GM12872 (cell line): Measurements from ENCODE around the gene CNN2.

ENCODE experiments used
- TF ChIP-seq, protein P1 (sequence below): IDR thresholded peaks from 3 replicates; pipeline ENCODE4 v1.5.1; 2011; ENCODE audit warnings: low read depth, mild to moderate bottlenecking, low read length, moderate library complexity; ENCODE audit not compliant: insufficient read depth

CNN2 gene

DNA sequence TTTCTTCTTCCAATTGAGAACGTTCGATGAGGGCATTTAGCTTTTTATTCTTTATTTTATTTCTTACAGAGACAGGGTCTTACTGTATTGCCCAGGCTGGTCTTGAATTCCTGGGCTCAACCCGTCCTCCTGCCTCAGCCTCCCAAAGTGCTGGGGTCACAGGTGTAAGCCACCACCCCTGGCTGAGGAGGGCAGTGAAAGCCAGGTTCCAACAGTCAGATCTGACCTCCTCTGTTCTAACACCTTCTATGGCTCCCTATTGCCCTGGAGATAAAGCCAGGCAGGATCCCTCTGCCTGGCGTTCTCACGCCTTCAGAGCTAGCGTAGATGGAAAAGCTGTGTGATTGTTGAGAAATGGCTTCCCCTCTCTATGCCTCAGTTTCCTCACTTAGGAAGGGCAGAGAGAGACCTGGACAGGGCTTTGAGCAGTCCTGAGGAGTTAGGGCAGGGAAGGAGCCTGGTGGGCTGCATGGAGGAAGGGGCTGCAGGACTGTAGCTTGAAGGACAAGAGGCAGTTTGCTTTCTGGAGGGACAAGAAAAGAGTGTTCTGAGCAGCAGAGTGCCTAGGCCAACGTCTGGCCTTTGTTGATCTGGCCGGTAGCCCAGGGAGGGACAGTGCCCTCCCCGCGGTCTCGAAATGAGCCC is 46.1 kb downstream of the CNN2 start:
- TF ChIP-seq, protein P1, sequence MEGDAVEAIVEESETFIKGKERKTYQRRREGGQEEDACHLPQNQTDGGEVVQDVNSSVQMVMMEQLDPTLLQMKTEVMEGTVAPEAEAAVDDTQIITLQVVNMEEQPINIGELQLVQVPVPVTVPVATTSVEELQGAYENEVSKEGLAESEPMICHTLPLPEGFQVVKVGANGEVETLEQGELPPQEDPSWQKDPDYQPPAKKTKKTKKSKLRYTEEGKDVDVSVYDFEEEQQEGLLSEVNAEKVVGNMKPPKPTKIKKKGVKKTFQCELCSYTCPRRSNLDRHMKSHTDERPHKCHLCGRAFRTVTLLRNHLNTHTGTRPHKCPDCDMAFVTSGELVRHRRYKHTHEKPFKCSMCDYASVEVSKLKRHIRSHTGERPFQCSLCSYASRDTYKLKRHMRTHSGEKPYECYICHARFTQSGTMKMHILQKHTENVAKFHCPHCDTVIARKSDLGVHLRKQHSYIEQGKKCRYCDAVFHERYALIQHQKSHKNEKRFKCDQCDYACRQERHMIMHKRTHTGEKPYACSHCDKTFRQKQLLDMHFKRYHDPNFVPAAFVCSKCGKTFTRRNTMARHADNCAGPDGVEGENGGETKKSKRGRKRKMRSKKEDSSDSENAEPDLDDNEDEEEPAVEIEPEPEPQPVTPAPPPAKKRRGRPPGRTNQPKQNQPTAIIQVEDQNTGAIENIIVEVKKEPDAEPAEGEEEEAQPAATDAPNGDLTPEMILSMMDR = no peak

DNA sequence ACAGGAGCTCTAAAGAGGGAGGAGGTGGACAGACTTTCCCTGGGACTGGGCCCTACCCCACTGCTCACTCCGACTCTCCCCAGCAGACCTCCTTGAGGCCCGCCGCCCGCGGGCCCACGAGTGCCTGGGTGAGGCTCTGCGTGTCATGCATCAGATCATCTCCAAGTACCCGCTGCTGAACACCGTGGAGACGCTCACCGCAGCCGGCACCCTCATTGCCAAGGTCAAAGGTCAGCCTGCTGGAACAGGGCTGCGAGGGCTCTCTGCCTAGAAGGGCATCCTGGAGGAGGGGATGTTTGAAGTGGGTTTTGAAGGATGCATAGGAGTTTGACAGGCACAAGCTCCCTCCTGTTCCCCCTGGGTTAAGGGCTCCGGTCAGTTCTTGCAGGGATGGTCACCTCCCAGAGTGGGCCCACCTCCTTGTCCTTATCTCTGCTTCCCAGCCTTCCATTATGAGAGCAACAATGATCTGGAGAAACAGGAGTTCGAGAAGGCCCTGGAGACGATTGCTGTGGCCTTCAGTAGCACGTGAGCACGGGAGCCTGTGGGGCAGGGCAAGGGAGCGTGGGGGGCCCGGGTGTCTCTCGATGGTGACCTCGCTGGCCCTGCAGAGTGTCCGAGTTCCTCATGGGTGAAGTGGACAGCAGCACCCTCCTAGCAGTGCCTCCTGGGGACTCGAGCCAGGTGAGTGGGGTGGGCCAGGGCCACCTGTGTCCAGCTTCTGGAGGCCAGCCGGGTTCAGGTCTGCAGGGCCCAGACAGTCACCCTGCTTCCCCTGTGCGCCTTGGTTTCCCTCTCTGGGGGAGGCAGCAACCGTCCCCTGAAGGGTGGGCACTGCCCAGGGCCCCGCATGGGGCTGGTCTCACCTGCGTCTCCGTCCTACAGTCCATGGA is 46.9 kb downstream of the CNN2 start:
- TF ChIP-seq, protein P1 = no peak

DNA sequence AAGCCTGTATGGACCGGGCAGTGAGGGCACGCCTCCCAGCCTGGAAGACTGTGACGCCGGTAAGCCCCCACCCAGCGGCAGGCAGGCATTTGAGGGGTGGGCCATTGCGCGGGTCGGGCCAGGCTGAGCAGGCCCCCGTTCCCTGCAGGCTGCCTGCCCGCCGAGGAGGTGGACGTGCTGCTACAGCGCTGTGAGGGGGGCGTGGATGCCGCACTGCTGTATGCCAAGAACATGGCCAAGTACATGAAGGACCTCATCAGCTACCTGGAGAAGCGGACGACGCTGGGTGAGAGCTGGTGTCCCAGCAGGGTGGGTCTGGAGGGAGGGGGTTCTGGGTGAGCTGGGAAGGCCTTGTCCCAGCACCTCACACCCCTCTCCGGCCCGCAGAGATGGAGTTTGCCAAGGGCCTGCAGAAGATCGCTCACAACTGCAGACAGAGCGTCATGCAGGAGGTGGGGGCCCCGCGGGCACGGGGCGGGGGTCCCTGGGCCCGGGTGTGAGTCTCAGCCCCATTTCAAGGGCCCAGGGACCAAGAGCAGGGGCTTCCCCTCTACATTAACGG is 47.6 kb downstream of the CNN2 start:
- TF ChIP-seq, protein P1 = no peak

DNA sequence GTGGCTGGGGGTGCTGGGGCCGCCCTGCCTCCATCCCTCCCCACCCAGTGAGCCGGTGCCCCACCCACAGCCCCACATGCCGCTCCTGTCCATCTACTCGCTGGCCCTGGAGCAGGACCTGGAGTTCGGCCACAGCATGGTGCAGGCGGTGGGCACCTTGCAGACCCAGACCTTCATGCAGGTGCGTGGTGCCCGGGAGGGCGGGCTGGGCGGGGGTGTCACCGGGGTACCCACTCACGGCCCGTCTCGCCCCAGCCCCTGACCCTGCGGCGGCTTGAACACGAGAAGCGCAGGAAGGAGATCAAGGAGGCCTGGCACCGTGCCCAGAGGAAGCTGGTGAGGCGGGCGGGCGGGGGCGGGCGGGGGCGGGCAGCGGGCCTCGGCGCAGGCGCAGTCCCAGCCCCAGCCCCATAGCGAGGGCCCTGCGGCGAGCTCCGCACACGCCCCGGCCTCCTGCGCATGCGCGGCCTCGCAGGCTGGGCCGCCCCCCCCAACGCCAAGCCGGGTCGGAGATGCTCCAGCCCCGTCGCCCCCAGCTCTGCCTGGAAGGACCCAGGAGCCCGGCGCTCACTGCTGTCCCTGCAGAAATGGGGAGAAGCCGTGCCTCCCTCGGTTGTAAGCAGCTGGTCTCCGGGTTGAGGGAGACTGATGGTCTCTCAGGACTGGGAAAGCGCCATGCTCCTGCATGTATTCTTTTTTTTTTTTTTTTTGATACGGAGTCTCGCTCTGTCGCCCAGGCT is 48.3 kb downstream of the CNN2 start:
- TF ChIP-seq, protein P1 = no peak

DNA sequence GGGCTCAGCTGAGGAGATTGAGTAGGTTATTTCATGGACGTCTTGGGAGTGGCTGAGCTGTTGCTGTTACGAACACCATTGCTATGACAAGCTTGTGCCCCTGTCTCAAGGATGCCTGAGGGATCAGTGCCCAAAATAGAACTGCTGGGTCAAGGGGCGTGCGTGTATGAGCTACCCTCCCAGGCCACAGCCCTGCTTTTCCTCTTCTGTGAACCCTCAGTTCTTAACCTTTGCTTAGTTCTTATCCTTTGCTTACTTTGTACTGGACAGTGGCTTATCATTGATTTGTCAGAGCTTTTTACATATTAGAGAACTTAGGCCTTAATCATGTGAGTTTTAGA is 49.6 kb downstream of the CNN2 start:
- TF ChIP-seq, protein P1 = no peak

DNA sequence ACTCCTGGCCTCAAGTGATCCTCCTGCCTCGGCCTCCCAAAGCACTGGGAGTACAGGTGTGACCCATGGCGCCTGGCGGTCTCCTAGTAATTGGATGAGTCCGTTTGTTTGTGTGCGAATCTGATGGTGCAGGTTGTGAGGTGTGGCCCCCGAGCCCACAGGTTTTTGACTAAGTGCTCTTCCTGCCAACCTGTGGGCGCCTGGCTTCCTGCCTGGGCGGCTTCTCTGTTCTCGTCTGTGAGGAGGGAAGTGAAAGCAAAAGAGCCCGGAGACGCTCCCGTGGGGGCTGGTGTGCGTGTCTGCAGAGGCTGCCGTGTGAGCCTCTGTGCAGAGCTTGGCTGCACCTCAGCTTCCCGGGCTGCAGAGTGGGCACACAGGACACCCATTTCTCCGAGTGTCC is 50.5 kb downstream of the CNN2 start:
- TF ChIP-seq, protein P1 = no peak

DNA sequence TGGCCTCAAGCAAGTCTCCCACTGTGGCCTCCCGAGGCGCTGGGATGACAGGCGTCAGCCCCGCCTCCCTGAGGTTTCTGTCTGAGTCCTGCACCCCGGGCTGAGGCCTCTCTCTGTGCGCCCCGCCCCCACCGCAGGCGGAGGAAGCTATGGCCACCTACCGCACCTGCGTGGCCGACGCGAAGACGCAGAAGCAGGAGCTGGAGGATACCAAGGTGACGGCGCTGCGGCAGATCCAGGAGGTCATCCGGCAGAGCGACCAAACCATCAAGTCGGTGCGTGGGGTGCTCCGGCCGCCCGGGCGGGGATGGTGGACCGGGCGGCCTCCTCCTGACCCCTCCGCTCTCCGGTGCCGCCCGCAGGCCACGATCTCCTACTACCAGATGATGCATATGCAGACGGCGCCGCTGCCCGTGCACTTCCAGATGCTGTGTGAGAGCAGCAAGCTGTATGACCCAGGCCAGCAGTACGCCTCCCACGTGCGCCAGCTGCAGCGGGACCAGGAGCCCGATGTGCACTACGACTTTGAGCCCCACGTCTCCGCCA is 53.2 kb downstream of the CNN2 start:
- TF ChIP-seq, protein P1 = no peak
